HG03064 (cell line): Measurements from ENCODE around the gene DPP7.
A peak's percentile ranks its signal among the peaks of the same experiment; 100 is the strongest.
"Not testable (repeated sequence)": the region's sequence is repeated elsewhere in the genome, so short reads cannot be mapped to it uniquely, and the experiment has no call there.

Experiments
- ATAC-seq: cut with Tn5 transposase; IDR thresholded peaks from one replicate; pipeline ENCODE4 v1.9.1; 2021; ENCODE audit warnings: low read depth; ENCODE audit not compliant: unreplicated experiment

The DPP7 gene

GRCh38 chr9:137075275-137075775, 39.2 kb downstream of the DPP7 start:
- ATAC-seq, result no peak

- ATAC-seq, result no peak
Measured at GRCh38 chr9:137074657-137075274, 39.8 kb downstream of the DPP7 start.

GRCh38 chr9:137073992-137074399, 40.5 kb downstream of the DPP7 start:
- no peak for ATAC-seq

GRCh38 chr9:137071282-137071681, 43.3 kb downstream of the DPP7 start:
- no peak for ATAC-seq

GRCh38 chr9:137070906-137071275, 43.6 kb downstream of the DPP7 start:
- ATAC-seq, result no peak

GRCh38 chr9:137070201-137070905, 44.2 kb downstream of the DPP7 start, which contains the start of gene SAPCD2:
Gene SAPCD2 (minus strand): TSS chr9:137070557. CDS start chr9:137070460, 97 bp downstream.
- peak; percentile 41 for ATAC-seq

GRCh38 chr9:137069508-137070091, 44.9 kb downstream of the DPP7 start:
- ATAC-seq, result peak; percentile 13

- no peak for ATAC-seq
Measured at GRCh38 chr9:137068539-137069507, 45.7 kb downstream of the DPP7 start.

GRCh38 chr9:137067860-137068538, 46.5 kb downstream of the DPP7 start:
- no peak for ATAC-seq

- ATAC-seq, result no peak
Measured at GRCh38 chr9:137066096-137066861, 48.3 kb downstream of the DPP7 start.

- no peak for ATAC-seq
Measured at GRCh38 chr9:137065336-137065967, 49.1 kb downstream of the DPP7 start.

- no peak for ATAC-seq
Measured at GRCh38 chr9:137064880-137065164, 49.7 kb downstream of the DPP7 start.

- no peak for ATAC-seq
Measured at GRCh38 chr9:137064027-137064879, 50.3 kb downstream of the DPP7 start.

GRCh38 chr9:137063311-137064026, 51.1 kb downstream of the DPP7 start:
- no peak for ATAC-seq

- ATAC-seq, result not testable (repeated sequence)
Measured at GRCh38 chr9:137062798-137063197, 51.7 kb downstream of the DPP7 start.

GRCh38 chr9:137062384-137062783, 52.1 kb downstream of the DPP7 start:
- no peak for ATAC-seq
